Measurements from ENCODE around the gene SPRTN.
A peak's percentile ranks its signal among the peaks of the same experiment; 100 is the strongest.

The SPRTN gene

DNA sequence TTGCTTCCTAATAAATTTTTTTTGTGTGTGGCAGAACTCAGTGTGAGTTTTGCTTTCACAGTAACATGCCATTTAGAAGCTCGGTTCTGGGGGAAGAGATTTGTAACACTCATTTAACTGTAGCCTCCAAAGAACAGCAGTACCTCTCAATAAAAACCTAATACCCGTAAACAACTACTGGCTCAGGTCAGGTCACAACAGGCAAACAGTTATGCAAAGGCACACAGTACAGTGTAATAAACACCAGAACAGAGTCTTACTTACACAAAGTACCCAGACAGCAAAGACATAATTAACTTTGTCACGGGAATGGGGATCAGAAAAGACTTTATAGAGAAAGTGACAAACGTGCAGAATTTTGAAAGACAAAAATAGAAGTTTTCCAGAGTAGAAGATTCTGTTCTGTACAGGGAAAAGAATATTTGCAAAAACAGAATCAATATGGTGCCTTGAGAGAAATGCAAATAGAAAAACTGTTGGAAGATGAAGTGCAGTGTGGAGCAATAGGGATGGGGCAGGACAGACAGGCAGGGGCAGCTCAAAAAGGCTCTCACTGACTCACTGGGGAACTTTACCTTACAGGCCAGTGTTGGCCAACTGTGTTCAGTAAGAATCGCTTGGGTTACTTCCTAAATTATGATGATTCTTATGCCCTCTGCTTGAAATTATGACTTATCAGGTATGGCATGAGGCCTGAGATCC, 45.2 kb downstream of the SPRTN start:
- ATAC-seq, result no peak
- no peaks in the 10 kb centered on the region for H3K9me3 Mint-ChIP-seq
- peaks cover 11% of the 10 kb centered on the region for H3K36me3 Mint-ChIP-seq
- no peak overlapping the region for H3K27ac Mint-ChIP-seq
- H3K4me3 Mint-ChIP-seq, result no peak overlapping the region
- H3K4me1 Mint-ChIP-seq, result peaks cover 31% of the 10 kb centered on the region
- no peak for DNase-seq (ENCODE audit: low spot score in 2 of 2)

DNA sequence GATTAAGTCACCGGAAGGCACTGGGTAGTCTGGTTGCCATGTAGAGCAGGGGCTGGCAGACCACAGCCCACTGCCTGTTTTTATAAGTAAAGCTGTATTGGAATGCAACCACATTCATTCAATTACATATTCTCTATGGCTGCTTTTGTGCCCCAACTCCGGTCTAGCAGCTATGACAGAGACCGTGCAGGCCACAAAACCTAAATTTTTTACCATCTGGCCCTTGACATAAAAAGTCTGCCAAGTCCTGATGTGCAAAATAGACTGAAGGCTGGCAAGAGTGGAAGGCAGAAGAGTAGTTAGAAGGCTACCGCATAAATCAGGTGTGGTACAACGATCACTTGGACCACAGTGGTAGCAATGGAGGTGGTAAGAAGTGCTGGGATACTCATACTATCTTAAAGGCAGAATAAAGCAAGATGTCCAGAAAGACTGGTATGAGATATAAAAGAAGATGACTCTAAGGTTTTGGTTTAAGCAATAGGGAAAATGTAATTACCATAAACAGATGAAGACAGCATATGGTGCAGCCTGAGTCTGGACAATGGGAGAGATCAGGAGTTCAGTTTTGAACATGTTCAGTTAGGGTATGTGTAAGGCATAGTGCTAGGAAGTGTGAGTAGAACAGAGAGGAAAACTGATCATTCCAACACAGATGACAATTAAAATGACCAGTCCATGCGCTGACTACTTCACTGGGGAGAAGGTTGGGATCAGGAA, 46.8 kb downstream of the SPRTN start:
- H3K4me1 Mint-ChIP-seq, result peaks cover 22% of the 10 kb centered on the region
- ATAC-seq (no peak), DNase-seq (ENCODE audit: low spot score in 2 of 2) (no peak)
- no peak overlapping the region for H3K4me3 Mint-ChIP-seq
- H3K9me3 Mint-ChIP-seq, result no peaks in the 10 kb centered on the region
- no peak overlapping the region for H3K27ac Mint-ChIP-seq
- peaks cover 7% of the 10 kb centered on the region for H3K36me3 Mint-ChIP-seq

DNA sequence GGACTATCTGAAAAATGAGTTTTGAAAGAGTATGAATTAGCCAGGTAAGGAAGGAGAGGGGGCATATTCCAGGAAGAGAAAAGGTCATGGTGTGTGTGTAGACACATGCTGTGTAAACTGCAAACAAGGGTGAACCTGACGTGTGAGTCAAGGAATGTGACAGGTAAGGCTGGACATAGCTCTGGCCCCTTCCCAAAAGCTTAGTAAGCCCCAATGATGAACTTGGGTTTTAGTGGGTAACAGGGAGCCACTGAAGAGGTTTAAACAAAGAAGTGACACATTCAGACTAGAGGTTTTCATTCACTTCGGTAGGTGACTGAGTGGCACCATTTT, 47.3 kb downstream of the SPRTN start:
- Mint-ChIP-seq H3K36me3 (peaks cover 6% of the 10 kb centered on the region), H3K27ac (no peak overlapping the region), H3K4me1 (peaks cover 25% of the 10 kb centered on the region), H3K9me3 (no peaks in the 10 kb centered on the region), H3K4me3 (no peak overlapping the region)
- DNase-seq (ENCODE audit: low spot score in 2 of 2) (no peak), ATAC-seq (no peak)

DNA sequence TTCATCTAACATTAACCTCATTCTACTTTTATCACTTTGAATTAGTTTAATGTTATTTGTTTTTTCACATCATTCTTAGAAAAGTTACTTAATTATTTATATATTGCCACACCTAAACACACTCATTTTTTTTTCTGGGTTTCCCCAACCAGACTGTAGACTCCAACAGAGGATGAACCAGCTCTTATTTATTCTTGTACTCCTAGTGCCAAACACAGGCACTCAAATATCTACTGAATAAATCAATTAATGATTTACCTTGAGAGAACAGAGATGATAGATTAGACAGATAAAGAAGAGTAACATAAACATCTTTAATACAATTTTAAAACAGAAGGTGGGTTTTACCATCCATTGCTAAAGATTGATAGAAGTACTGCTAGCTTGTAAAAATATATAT, 48.4 kb downstream of the SPRTN start:
- no peak for DNase-seq (ENCODE audit: low spot score in 2 of 2)
- peaks cover 11% of the 10 kb centered on the region for H3K36me3 Mint-ChIP-seq
- peaks cover 35% of the 10 kb centered on the region for H3K4me1 Mint-ChIP-seq
- H3K9me3 Mint-ChIP-seq, result no peaks in the 10 kb centered on the region
- no peak overlapping the region for H3K4me3 Mint-ChIP-seq
- H3K27ac Mint-ChIP-seq, result no peak overlapping the region
- no peak for ATAC-seq

DNA sequence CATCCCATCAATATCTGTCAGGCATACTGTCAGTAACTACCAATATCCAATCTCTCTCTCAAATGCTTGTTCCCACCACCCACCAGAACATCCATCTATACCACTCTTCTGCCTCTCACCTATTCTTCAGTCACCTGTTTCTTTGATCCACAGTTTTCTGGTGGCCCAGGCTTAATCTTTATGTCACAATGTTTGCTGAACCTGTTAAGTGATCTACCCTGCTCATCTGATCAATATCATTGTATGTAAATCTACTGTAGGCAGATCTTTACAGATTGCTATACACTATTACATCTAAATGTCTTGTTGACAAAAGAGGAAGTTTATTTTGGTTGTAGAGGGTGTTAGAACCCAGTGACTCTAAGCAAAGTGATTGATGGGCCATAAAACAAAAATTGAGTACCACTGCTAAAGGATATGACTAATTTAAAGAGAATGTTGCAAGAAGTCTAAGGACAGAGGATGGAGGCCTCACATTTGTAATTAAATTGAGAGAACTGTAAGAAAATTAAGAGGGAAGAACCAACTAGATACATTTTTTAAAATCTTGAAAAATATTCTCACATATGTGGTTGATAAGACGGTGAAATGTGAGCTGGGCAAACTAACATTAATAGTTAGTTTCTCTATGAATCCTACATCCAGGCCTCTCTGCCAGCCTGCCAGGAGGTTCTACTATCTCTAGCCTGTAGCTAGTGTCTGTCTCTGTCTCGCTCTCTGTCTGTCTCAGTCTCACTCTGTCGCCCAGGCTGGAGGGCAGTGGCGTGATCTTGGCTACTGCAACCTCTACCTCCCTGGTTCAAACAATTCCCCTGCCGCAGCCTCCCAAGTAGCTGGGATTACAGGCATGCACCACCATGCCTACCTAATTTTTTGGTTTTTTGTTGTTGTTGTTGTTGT, 49.9 kb downstream of the SPRTN start:
- peaks cover 41% of the 10 kb centered on the region for H3K4me1 Mint-ChIP-seq
- H3K9me3 Mint-ChIP-seq, result no peaks in the 10 kb centered on the region
- H3K27ac Mint-ChIP-seq, result peak overlapping the region; percentile 61
- DNase-seq (ENCODE audit: low spot score in 2 of 2) (no peak), ATAC-seq (peak; percentile 73)
- H3K4me3 Mint-ChIP-seq, result peak overlapping the region; percentile 2
- peaks cover 11% of the 10 kb centered on the region for H3K36me3 Mint-ChIP-seq

DNA sequence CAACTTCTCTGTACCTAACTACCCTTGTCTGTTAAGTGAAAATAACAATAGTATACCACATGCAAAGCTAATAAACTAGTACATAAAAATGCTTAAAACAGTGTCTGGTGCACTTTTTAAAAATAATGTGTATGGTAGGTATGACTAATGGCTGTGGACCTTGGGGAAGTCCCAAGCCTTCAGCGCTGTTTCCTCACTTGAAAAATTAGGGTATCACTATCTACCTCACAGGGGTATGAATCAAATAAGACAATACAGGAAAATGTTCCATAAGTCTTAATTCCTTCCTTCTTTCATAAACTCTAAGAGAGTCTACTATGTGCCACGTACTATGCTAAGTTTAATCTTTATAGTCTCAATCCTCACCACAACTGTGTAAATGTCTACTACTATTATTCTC, 52.0 kb downstream of the SPRTN start:
- H3K4me3 Mint-ChIP-seq, result no peak overlapping the region
- ATAC-seq, result peak; percentile 82
- peaks cover 50% of the 10 kb centered on the region for H3K4me1 Mint-ChIP-seq
- no peak for DNase-seq (ENCODE audit: low spot score in 2 of 2)
- no peak overlapping the region for H3K27ac Mint-ChIP-seq
- H3K36me3 Mint-ChIP-seq, result peaks cover 11% of the 10 kb centered on the region
- no peaks in the 10 kb centered on the region for H3K9me3 Mint-ChIP-seq

DNA sequence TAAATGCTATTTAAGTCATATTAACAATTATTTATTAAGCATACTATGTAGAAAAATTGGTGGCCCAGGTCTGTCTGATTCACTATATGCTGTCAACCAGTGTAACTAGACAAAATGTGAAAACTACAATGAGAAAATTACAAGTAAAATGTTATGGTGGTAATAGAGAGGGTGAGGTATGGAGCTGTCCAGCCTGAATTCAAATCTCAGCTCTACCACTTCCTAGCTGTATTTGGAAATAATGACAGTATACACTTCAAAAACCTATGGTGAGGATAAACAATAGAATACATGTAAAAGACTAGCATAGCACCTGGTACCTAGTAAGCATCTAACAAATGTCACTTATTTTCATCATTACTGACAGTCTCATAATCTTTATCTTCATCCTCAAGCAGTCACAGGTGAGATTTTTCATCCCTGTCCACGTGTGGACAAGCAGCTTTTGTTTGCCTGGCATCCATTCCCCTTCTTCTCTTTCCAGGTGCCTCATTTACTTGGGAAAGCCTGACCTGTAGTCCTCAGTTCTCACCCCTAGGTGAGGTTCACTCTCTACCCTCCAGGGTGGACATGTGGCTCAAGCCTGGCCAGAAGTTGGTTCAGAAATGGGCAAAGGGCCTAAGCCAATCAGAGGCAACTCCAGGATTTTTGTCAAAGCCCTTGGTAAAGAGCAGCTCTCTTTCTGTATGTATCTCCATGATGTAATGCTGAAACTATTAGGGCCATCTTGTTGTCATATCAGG, 54.5 kb downstream of the SPRTN start:
- Mint-ChIP-seq H3K9me3 (no peaks in the 10 kb centered on the region), H3K4me3 (no peak overlapping the region), H3K36me3 (peaks cover 5% of the 10 kb centered on the region), H3K27ac (no peak overlapping the region), H3K4me1 (peaks cover 60% of the 10 kb centered on the region)
- DNase-seq (ENCODE audit: low spot score in 2 of 2) (no peak), ATAC-seq (no peak)

DNA sequence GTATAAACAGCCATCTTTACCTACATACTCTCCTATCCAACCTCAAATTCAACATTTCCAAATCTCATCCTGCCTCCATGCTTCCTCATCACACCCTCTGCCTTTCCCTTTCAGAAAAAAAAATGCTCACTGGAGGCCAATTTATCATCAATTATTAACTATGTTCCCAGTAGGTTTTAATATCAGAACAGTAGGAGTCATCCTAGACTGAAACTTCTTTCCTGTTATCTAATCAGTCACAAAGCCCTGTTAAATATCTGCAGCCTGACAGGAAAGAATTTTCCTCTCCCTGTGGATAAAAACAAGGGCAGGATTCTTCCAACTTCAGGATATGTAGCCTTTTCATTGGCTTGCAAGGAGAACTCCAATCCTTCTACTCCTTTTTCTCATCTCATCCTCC, 55.6 kb downstream of the SPRTN start:
- no peak for ATAC-seq
- peaks cover 53% of the 10 kb centered on the region for H3K4me1 Mint-ChIP-seq
- no peaks in the 10 kb centered on the region for H3K9me3 Mint-ChIP-seq
- no peak overlapping the region for H3K4me3 Mint-ChIP-seq
- DNase-seq (ENCODE audit: low spot score in 2 of 2), result no peak
- H3K27ac Mint-ChIP-seq, result no peak overlapping the region
- H3K36me3 Mint-ChIP-seq, result peaks cover 5% of the 10 kb centered on the region

DNA sequence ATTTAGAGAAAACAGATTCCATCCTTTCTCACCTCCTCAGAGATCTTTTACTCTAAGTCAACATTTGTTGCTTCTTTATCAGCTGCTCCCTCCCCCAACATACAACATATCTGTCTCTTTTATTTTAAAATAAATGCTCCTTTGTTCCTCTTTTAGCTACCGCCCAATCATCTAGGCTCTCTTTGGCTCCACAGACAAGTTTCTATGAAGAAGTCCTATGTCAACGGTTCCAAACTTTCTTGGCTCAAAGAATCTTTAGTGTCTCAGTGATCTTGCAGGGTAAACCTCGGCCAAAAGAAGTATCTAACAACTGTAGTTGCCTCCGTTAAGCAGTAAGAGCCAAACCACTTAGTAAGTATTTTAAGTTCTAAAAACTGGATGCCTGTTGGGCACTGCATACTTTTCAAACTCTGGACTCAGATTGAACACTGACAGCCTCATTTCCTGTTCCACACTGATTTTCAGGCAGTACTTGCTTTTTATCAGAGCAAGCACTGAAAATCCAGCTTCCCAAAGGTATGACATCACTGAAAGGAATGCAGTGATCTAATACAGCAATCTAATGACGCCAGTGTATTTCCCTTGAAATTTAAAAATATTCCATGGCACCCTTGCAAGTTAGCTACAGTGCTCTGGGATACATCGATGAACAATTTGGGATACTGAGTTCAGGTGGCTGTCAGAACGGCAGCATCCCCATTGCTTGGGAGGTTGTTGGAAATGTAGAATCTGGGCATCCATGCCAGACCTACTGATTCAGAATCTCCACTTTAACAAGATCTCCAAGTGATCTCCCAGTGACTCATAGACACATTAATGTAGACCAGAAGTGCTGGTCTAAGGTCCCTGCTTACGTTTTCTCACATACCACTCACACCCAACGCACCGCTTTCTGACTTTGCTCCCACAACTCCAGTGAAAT, 57.2 kb downstream of the SPRTN start:
- H3K36me3 Mint-ChIP-seq, result peaks cover 5% of the 10 kb centered on the region
- peak overlapping the region; percentile 16 for H3K27ac Mint-ChIP-seq
- no peak for ATAC-seq
- peaks cover 56% of the 10 kb centered on the region for H3K4me1 Mint-ChIP-seq
- no peak for DNase-seq (ENCODE audit: low spot score in 2 of 2)
- no peak overlapping the region for H3K4me3 Mint-ChIP-seq
- H3K9me3 Mint-ChIP-seq, result no peaks in the 10 kb centered on the region

DNA sequence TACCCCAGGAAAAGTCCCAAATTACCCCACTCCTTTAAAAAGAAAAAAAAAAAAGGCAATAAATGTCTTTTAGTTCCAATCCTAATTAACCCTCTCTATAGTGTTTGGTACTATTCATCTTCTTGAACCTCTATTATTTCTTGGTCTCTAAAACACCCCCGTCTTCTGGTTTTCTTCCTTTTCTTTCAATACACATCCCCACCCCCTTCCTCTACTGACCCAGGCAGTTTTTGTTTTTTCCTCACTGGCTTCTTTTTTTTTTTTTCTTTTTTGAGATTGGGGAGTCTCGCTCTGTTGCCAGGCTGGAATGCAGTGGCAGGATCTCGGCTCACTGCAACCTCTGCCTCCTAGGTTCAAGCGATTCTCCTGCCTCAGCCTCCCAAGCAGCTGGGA, 57.9 kb downstream of the SPRTN start:
- DNase-seq (ENCODE audit: low spot score in 2 of 2) (no peak), ATAC-seq (no peak)
- no peaks in the 10 kb centered on the region for H3K9me3 Mint-ChIP-seq
- H3K27ac Mint-ChIP-seq, result peak overlapping the region; percentile 16
- H3K36me3 Mint-ChIP-seq, result peaks cover 7% of the 10 kb centered on the region
- no peak overlapping the region for H3K4me3 Mint-ChIP-seq
- H3K4me1 Mint-ChIP-seq, result peaks cover 49% of the 10 kb centered on the region

DNA sequence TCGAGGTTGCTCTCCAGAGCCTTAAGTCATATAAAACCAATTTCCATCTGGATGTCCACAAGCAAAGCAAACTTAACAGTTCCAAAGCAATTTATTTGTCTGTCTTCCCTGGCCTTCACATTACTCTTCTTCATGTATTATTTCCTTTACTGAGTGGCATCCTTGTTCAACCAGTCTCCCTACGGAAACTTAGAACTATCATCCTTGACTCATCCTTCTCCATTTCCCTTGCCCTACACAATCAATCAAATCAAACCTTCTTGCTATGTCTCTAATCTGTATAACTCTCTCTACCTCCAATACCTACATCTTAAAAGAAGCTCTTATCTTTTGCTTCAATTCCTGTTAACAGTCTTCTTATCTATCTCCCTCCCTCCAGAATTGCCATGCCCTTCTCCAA, 58.5 kb downstream of the SPRTN start:
- no peak overlapping the region for H3K4me3 Mint-ChIP-seq
- no peak overlapping the region for H3K27ac Mint-ChIP-seq
- peaks cover 46% of the 10 kb centered on the region for H3K4me1 Mint-ChIP-seq
- no peak for ATAC-seq
- H3K36me3 Mint-ChIP-seq, result peaks cover 4% of the 10 kb centered on the region
- no peaks in the 10 kb centered on the region for H3K9me3 Mint-ChIP-seq
- no peak for DNase-seq (ENCODE audit: low spot score in 2 of 2)

DNA sequence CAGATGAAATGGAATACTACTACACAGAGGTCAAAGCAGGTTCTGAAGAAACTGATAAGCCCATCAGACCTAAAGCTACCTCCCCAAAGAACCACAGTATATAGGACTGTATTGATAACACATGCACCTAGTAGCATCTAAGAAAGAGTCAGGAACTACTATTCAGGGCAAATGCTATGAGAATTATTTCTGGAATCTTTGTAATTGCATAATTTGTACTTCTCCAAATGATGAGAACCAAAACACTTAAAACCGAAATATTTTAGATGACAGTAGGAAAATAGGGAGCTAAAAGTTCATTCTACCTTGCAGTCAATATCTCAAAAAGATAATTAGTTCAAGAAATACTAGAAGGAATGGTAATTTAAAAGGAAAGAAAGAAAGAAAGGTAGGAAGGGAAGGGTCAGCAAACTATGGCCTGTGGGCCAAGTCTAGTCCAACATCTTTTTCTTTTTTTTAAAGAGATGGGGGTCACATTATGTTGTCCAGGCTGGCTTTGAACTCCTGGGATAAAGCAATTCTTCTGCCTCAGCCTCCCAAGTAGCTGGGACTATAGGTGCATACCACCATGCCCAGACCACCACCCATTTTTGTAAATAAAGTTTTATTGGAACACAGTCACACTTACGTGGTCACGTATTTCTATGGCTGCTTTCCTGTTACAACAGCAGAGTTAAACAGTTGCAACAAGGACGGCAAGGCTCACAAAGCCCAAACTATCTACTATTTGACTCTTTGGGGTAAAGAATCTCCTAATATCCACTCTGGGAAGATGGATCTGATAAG, 60.0 kb downstream of the SPRTN start:
- no peak overlapping the region for H3K27ac Mint-ChIP-seq
- H3K4me1 Mint-ChIP-seq, result peaks cover 40% of the 10 kb centered on the region

DNA sequence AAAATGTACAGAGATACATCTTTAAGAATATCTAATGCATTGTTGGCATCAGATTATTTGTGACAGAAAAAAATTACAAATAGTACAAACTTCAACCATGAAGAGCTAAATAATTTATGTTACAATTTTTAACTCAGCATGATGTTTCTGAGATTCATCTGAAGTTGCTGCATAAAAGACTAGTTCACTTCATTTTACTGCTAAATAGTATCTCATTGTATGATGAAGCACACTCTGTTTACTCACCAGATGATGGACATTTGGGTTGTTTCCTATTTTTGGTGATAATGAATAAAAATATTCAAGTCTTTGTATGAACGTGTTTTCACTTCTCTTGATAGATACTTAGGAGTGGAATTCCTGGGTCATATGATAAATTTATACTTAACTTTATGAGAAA, 63.4 kb downstream of the SPRTN start:
- H3K4me3 Mint-ChIP-seq, result no peak overlapping the region
- ATAC-seq (no peak), DNase-seq (ENCODE audit: low spot score in 2 of 2) (no peak)
- peaks cover 27% of the 10 kb centered on the region for H3K36me3 Mint-ChIP-seq
- H3K9me3 Mint-ChIP-seq, result no peaks in the 10 kb centered on the region
- H3K27ac Mint-ChIP-seq, result no peak overlapping the region
- peaks cover 33% of the 10 kb centered on the region for H3K4me1 Mint-ChIP-seq

More for the DNA sequence above, 60.0 kb downstream of the SPRTN start:
- DNase-seq (ENCODE audit: low spot score in 2 of 2) (no peak), ATAC-seq (no peak)
- peaks cover 18% of the 10 kb centered on the region for H3K36me3 Mint-ChIP-seq
- no peaks in the 10 kb centered on the region for H3K9me3 Mint-ChIP-seq
- no peak overlapping the region for H3K4me3 Mint-ChIP-seq

DNA sequence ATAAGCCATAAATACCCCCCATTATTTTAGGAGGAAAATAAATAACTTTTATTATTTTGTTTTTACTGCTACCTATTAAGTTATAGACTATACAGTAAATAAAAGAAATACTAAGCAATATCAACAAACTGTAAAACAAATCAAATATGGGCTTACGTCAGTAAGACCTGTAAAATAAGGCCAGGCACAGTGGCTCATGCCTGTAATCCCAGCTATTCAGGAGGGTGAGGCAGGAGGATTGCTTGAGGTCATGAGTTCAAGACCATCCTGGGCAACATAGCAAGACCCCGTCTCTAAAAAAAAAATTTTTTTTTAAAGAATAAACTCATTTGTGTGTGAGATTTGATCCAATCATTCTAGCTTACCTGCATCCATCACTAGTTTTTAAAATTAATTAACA, 66.2 kb downstream of the SPRTN start:
- no peak for ATAC-seq
- no peaks in the 10 kb centered on the region for H3K9me3 Mint-ChIP-seq

More for the DNA sequence above, 66.2 kb downstream of the SPRTN start:
- Mint-ChIP-seq H3K27ac (no peak overlapping the region), H3K4me3 (no peak overlapping the region), H3K36me3 (peaks cover 27% of the 10 kb centered on the region), H3K4me1 (peaks cover 15% of the 10 kb centered on the region)
- DNase-seq (ENCODE audit: low spot score in 2 of 2), result no peak

Measured in stimulated activated effector memory CD8-positive, alpha-beta T cell treated with anti-CD3 and anti-CD28 coated beads, Interleukin-12 subunit alpha, Interleukin-12 subunit beta, amount 100 ng/mL, for 72 hours (primary cell).